ENCODE data around the gene RAD51B. TPM values are rescaled to one million over a fixed set of nuclear protein-coding genes. Genes with fewer than 3 reads are reported as not detected.

The RAD51B gene
- total RNA-seq, 1 donor from 2014 or later, result 3.2 TPM

GRCh38 chr14:68143341-68143841, 323.8 kb downstream of the RAD51B start:
- intact Hi-C loops (cut with micrococcal nuclease), result loop anchor here (10.0 kb wide), 1 partner anchor 101 kb away; no protein-coding TSS in a partner anchor
- ATAC-seq, result peak; percentile 86

GRCh38 chr14:68144051-68144681, 324.6 kb downstream of the RAD51B start:
- intact Hi-C loops (cut with micrococcal nuclease), result loop anchor here (10.0 kb wide), 1 partner anchor 101 kb away; no protein-coding TSS in a partner anchor
- ATAC-seq, result peak; percentile 74
- DNase-seq, result no peak

More at GRCh38 chr14:68143341-68143841, 323.8 kb downstream of the RAD51B start:
- peak; percentile 80 for DNase-seq

GRCh38 chr14:68145036-68145435, 325.5 kb downstream of the RAD51B start:
- no peak for ATAC-seq
- intact Hi-C loops (cut with micrococcal nuclease), result loop anchor here (10.0 kb wide), 1 partner anchor 100 kb away; no protein-coding TSS in a partner anchor
- DNase-seq, result no peak

- intact Hi-C loops (cut with micrococcal nuclease), result loop anchor here (10.0 kb wide), 1 partner anchor 99 kb away; no protein-coding TSS in a partner anchor
Measured at GRCh38 chr14:68145539-68145938, 326.0 kb downstream of the RAD51B start.

GRCh38 chr14:68146818-68147217, 327.2 kb downstream of the RAD51B start:
- intact Hi-C loops (cut with micrococcal nuclease), result loop anchor here (10.0 kb wide), 1 partner anchor 98 kb away; no protein-coding TSS in a partner anchor
- DNase-seq, result no peak
- ATAC-seq, result no peak

More at GRCh38 chr14:68145539-68145938, 326.0 kb downstream of the RAD51B start:
- no peak for ATAC-seq
- no peak for DNase-seq

GRCh38 chr14:68147303-68147702, 327.7 kb downstream of the RAD51B start:
- no peak for ATAC-seq
- intact Hi-C loops (cut with micrococcal nuclease), result loop anchor here (10.0 kb wide), 1 partner anchor 97 kb away; no protein-coding TSS in a partner anchor
- no peak for DNase-seq

GRCh38 chr14:68148276-68148675, 328.7 kb downstream of the RAD51B start:
- no peak for DNase-seq
- ATAC-seq, result no peak
- intact Hi-C loops (cut with micrococcal nuclease), result loop anchor here (10.0 kb wide), 1 partner anchor 97 kb away; no protein-coding TSS in a partner anchor

- intact Hi-C loops (cut with micrococcal nuclease), result loop anchor here (10.0 kb wide), 1 partner anchor 96 kb away; no protein-coding TSS in a partner anchor
- DNase-seq, result no peak
- no peak for ATAC-seq
Measured at GRCh38 chr14:68148763-68149162, 329.2 kb downstream of the RAD51B start.

GRCh38 chr14:68153275-68153674, 333.7 kb downstream of the RAD51B start:
- intact Hi-C loops (cut with micrococcal nuclease), result no loop called here
- DNase-seq (no peak), ATAC-seq (no peak)

- intact Hi-C loops (cut with micrococcal nuclease), result no loop called here
- ATAC-seq (no peak), DNase-seq (no peak)
Measured at GRCh38 chr14:68154275-68154674, 334.7 kb downstream of the RAD51B start.

- no peak for DNase-seq
- ATAC-seq, result no peak
- intact Hi-C loops (cut with micrococcal nuclease), result no loop called here
Measured at GRCh38 chr14:68157971-68158371, 338.4 kb downstream of the RAD51B start.

GRCh38 chr14:68158640-68159039, 339.1 kb downstream of the RAD51B start:
- intact Hi-C loops (cut with micrococcal nuclease), result no loop called here
- ATAC-seq, result no peak
- DNase-seq, result no peak

- ATAC-seq (no peak), DNase-seq (no peak)
- intact Hi-C loops (cut with micrococcal nuclease), result no loop called here
Measured at GRCh38 chr14:68159701-68160633, 340.4 kb downstream of the RAD51B start.

GRCh38 chr14:68160779-68161546, 341.4 kb downstream of the RAD51B start:
- DNase-seq, result no peak
- intact Hi-C loops (cut with micrococcal nuclease), result no loop called here
- ATAC-seq, result no peak

GRCh38 chr14:68162887-68163286, 343.3 kb downstream of the RAD51B start:
- ATAC-seq (no peak), DNase-seq (no peak)
- intact Hi-C loops (cut with micrococcal nuclease), result no loop called here

- DNase-seq (no peak), ATAC-seq (no peak)
- intact Hi-C loops (cut with micrococcal nuclease), result no loop called here
Measured at GRCh38 chr14:68164711-68165113, 345.1 kb downstream of the RAD51B start.

- ATAC-seq, result no peak
- no peak for DNase-seq
- intact Hi-C loops (cut with micrococcal nuclease), result no loop called here
Measured at GRCh38 chr14:68165274-68165843, 345.8 kb downstream of the RAD51B start.

- DNase-seq, result no peak
- ATAC-seq, result no peak
- intact Hi-C loops (cut with micrococcal nuclease), result no loop called here
Measured at GRCh38 chr14:68166731-68167382, 347.3 kb downstream of the RAD51B start.

Data from left ventricle myocardium superior (tissue), 1 donor.